Keratinocyte (primary cell): ENCODE data around the gene GRPEL2. TPM values are rescaled to one million over a fixed set of nuclear protein-coding genes. Genes with fewer than 3 reads are reported as not detected.

Source experiments
- DNase-seq: peaks from one replicate; pipeline ENCODE4 v3.0.0-alpha.2; 2011; ENCODE audit warnings: low read depth, missing footprints, low spot score
- FAIRE-seq: peaks from 2 replicates; lab custom pipeline; 2011; peaks lifted over from hg19 to GRCh38; lab: Jason Lieb, UNC
- H2AFZ ChIP-seq: 2 replicates; pipeline ENCODE4 v1.6.0; 2012; ENCODE audit warnings: low read length, control low read depth, inconsistent platforms; ENCODE audit not compliant: control insufficient read depth
- H3K27ac ChIP-seq: 2 replicates; pipeline ENCODE4 v1.5.1; 2011; ENCODE audit warnings: low read length; ENCODE audit not compliant: control insufficient read depth, insufficient read depth
- H3K27me3 ChIP-seq: 3 replicates; pipeline ENCODE4 v1.6.0; 2011; ENCODE audit warnings: low read length; ENCODE audit not compliant: control insufficient read depth, insufficient read depth; ENCODE audit errors: extremely low read depth
- H3K36me3 ChIP-seq, 2 experiments: 2 replicates in 1 of 2; 3 replicates in 1 of 2; pipeline ENCODE4 v1.5.1; 2011; ENCODE audit warnings: low read length in 2 of 2, mild to moderate bottlenecking in 1 of 2; ENCODE audit not compliant: control insufficient read depth in 2 of 2, insufficient read depth in 2 of 2; ENCODE audit errors: extremely low read depth in 1 of 2
- H3K4me1 ChIP-seq: 3 replicates; pipeline ENCODE4 v1.5.1; 2011; ENCODE audit warnings: low read length; ENCODE audit not compliant: control insufficient read depth, insufficient read depth; ENCODE audit errors: extremely low read depth
- H3K4me2 ChIP-seq: 3 replicates; pipeline ENCODE4 v1.6.0; 2011; ENCODE audit warnings: low read depth, low read length; ENCODE audit not compliant: control insufficient read depth, insufficient read depth; ENCODE audit errors: extremely low read depth
- H3K4me3 ChIP-seq, 3 experiments: fragments of 200-600 bp in 1 of 3; sonication (generic) in 1 of 3; 2 replicates in 2 of 3; 3 replicates in 1 of 3; pipeline ENCODE4 v1.5.1; 2011 to 2016; ENCODE audit warnings: low read length in 3 of 3, mild to moderate bottlenecking in 3 of 3, control low read depth in 2 of 3, inconsistent platforms in 1 of 3, low read depth in 1 of 3, mixed read lengths in 1 of 3, mixed run types in 1 of 3, moderate library complexity in 1 of 3; ENCODE audit not compliant: control insufficient read depth in 2 of 3, insufficient read depth in 2 of 3; ENCODE audit errors: extremely low read depth in 1 of 3
- H3K79me2 ChIP-seq: 2 replicates; pipeline ENCODE4 v1.6.0; 2012; ENCODE audit warnings: low read length; ENCODE audit not compliant: control insufficient read depth, insufficient read depth
- H3K9ac ChIP-seq: 3 replicates; pipeline ENCODE4 v1.6.0; 2011; ENCODE audit warnings: low read length; ENCODE audit not compliant: control insufficient read depth, insufficient read depth; ENCODE audit errors: extremely low read depth
- H3K9me1 ChIP-seq: 3 replicates; pipeline ENCODE4 v1.6.0; 2011; ENCODE audit warnings: low read length; ENCODE audit not compliant: control insufficient read depth, insufficient read depth; ENCODE audit errors: extremely low read depth
- H3K9me3 ChIP-seq: 2 replicates; pipeline ENCODE4 v1.5.1; 2012; ENCODE audit warnings: low read depth, low read length; ENCODE audit not compliant: control insufficient read depth
- H4K20me1 ChIP-seq: 3 replicates; pipeline ENCODE4 v1.6.0; 2011; ENCODE audit warnings: low read length; ENCODE audit not compliant: control insufficient read depth, insufficient read depth; ENCODE audit errors: extremely low read depth
- CTCF ChIP-seq, 3 experiments: IDR thresholded peaks in 1 of 3; conservative IDR thresholded peaks in 1 of 3; optimal IDR thresholded peaks in 1 of 3; 2 replicates in 2 of 3; 3 replicates in 1 of 3; pipeline versions ENCODE3 to v1.5.1; 2011; ENCODE audit warnings: low read length in 3 of 3, mild to moderate bottlenecking in 3 of 3, moderate library complexity in 2 of 3, control low read depth in 1 of 3, inconsistent platforms in 1 of 3; ENCODE audit not compliant: insufficient read depth in 2 of 3; ENCODE audit errors: extremely low read depth in 1 of 3
- EZH2 ChIP-seq: IDR thresholded peaks from one replicate; pipeline ENCODE4 v1.6.1; 2012; ENCODE audit warnings: inconsistent platforms, mild to moderate bottlenecking, low read length, moderate library complexity
- dilution Hi-C: fragments of 300-500 bp; cut with MboI; formaldehyde crosslinking; loops from one replicate; pipeline ENCODE4 v1.7.0; 2020; ENCODE audit warnings: low sequenced_read_pairs; ENCODE audit not compliant: extremely low pct_ligation_motif_present
- polyA plus RNA-seq, 5 experiments: library from polyadenylated mRNA; depleted of rRNA in 3 of 5; stranded (reverse) in 3 of 5; stranded (forward) in 1 of 5; unstranded in 1 of 5; fragments of >200 nt; gene quantifications; 1 replicate in 1 of 5; 2 replicates in 3 of 5; 3 replicates in 1 of 5; pipeline versions ENCODE4 v1.2.1 to v1.2.3, GENCODE V29; 2011 to 2012; ENCODE audit warnings: missing spikeins in 2 of 5, low read depth in 1 of 5, low replicate concordance in 1 of 5

Gene GRPEL2
- polyA plus RNA-seq, 1 donor (not counting 4 experiments of a cell fraction or from before 2014, with no cell fraction given) = 17.5 TPM

DNA sequence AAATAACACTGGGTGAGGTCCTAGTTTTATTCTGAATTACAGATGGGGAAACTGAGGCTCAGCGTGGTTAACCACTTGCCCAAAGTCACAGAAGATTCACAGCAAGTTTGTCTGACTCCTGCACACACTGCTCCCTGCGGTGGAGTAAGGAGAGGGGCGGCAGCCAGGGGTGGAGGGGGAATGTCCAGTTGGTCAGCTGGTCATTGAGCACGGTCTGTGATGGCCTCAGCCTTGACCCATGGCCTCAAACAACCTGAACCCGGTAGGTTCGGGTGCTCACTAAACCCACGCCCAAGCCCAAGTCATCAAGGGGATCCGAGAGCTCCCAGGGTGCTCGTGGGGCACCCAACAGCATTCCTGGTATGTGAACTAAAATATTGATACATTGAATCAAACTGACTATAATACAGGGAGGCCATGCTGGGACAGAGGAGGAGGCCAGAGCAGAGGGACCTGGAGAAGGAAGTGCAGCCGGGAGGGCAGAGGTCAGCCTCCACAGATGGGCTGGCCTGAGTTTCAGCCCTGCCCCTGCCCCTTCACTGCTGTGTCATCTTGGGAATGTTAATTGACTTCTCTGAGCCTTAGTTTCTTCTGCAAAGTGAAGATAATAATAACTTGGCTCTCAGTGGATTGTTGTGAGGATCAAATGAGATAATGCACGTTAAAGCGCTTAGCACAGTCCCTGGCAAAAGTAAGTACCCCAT, 37.4 kb downstream of the GRPEL2 start:
- H3K9me1 ChIP-seq = no peaks in the 10 kb centered on the region
- no peaks in the 10 kb centered on the region for H3K79me2 ChIP-seq
- FAIRE-seq = no peak
- H3K9ac ChIP-seq = no peak overlapping the region
- H3K4me1 ChIP-seq = peaks cover 4% of the 10 kb centered on the region
- no peaks in the 10 kb centered on the region for H4K20me1 ChIP-seq
- no peak overlapping the region for H3K4me2 ChIP-seq
- no peak overlapping the region for H3K4me3 ChIP-seq
- dilution Hi-C loops = no loop called here
- no peaks in the 10 kb centered on the region for H3K9me3 ChIP-seq
- no peak overlapping the region for H3K27ac ChIP-seq
- no peaks in the 10 kb centered on the region for H3K36me3 ChIP-seq
- no peak for TF ChIP-seq CTCF (optimal IDR thresholded peaks at IDR 0.05 in 1 of 3, IDR thresholded peaks at IDR 0.05 in 1 of 3, conservative IDR thresholded peaks at IDR 0.05 in 1 of 3; ENCODE audit: extremely low read depth in 1 of 3, insufficient read depth in 2 of 3, low read length in 3 of 3)
- TF ChIP-seq EZH2 = no peak
- H2AFZ ChIP-seq = no peak overlapping the region
- DNase-seq = no peak
- H3K27me3 ChIP-seq = no peaks in the 10 kb centered on the region

- no peak overlapping the region for H2AFZ ChIP-seq
- H3K4me3 ChIP-seq = no peak overlapping the region
- no peak overlapping the region for H3K27ac ChIP-seq
- no peak overlapping the region for H3K4me2 ChIP-seq
- peaks cover 3% of the 10 kb centered on the region for H3K4me1 ChIP-seq
- DNase-seq = no peak
- dilution Hi-C loops = no loop called here
- H3K9me1 ChIP-seq = no peaks in the 10 kb centered on the region
- H3K36me3 ChIP-seq = no peaks in the 10 kb centered on the region
- no peaks in the 10 kb centered on the region for H4K20me1 ChIP-seq
- FAIRE-seq = no peak
- no peaks in the 10 kb centered on the region for H3K9me3 ChIP-seq
- TF ChIP-seq EZH2 (no peak), CTCF (optimal IDR thresholded peaks at IDR 0.05 in 1 of 3, IDR thresholded peaks at IDR 0.05 in 1 of 3, conservative IDR thresholded peaks at IDR 0.05 in 1 of 3; ENCODE audit: extremely low read depth in 1 of 3, insufficient read depth in 2 of 3, low read length in 3 of 3) (no peak)
- no peaks in the 10 kb centered on the region for H3K79me2 ChIP-seq
- H3K9ac ChIP-seq = no peak overlapping the region
- no peaks in the 10 kb centered on the region for H3K27me3 ChIP-seq
Observed at GRCh38 chr5:149383399-149383798, 38.1 kb downstream of the GRPEL2 start.
